OCI-LY7 (cell line): Measurements from ENCODE around the gene SAE1.

Experiments
- CTCF ChIP-seq: fragments of 200-600 bp; sonication (generic); conservative IDR thresholded peaks from 2 replicates; pipeline ENCODE4 v1.5.1; 2014; ENCODE audit warnings: mild to moderate bottlenecking, antibody characterized with exemption, low read length, moderate library complexity, mixed read lengths
- EZH2phosphoT487 ChIP-seq: fragments of 200-600 bp; sonication (generic); IDR thresholded peaks from 2 replicates; pipeline ENCODE4 v1.6.1; 2018; ENCODE audit warnings: low read depth, borderline replicate concordance, mild to moderate bottlenecking, mixed run types, antibody characterized with exemption, low read length, moderate library complexity, mixed read lengths

- TF ChIP-seq CTCF (no peak), EZH2phosphoT487 (no peak)
Observed at GRCh38 chr19:47157431-47158321, 27.0 kb downstream of the SAE1 start.
